Hematopoietic multipotent progenitor cell treated with erythropoietin and hydrocortisone succinate and interleukin-3 and kit ligand, for 6 days (in vitro differentiated cells): ENCODE results near the gene KLF1.
"Not testable (repeated sequence)": the region's sequence is repeated elsewhere in the genome, so short reads cannot be mapped to it uniquely, and the experiment has no call there.

Experiments used
- DNase-seq: peaks from one replicate; pipeline ENCODE4 v3.0.0-alpha.2; 2015

Gene KLF1

GRCh38 chr19:12886969-12887747 is at the start of gene KLF1:
TSS of gene KLF1 (minus strand) at chr19:12887201. CDS start at chr19:12887140, 61 bp downstream.
- DNase-seq, result peak; percentile 97

GRCh38 chr19:12936582-12936981 is 49.6 kb upstream of the KLF1 start:
- no peak for DNase-seq

GRCh38 chr19:12935071-12935470 is 48.1 kb upstream of the KLF1 start:
- no peak for DNase-seq

GRCh38 chr19:12933287-12934072 is 46.5 kb upstream of the KLF1 start, which contains the start of gene FARSA:
TSS of gene FARSA (minus strand) at chr19:12933711. CDS start at chr19:12933696, 15 bp downstream.
- peak; percentile 97 for DNase-seq

- peak; percentile 46 for DNase-seq
These were observed 45.6 kb upstream of the KLF1 start for GRCh38 chr19:12932392-12933286.

- DNase-seq, result peak; percentile 49
These were observed 43.1 kb upstream of the KLF1 start for GRCh38 chr19:12930002-12930645.

GRCh38 chr19:12924621-12925310 is 37.8 kb upstream of the KLF1 start:
- no peak for DNase-seq

- DNase-seq, result no peak
These were observed 36.0 kb upstream of the KLF1 start for GRCh38 chr19:12922959-12923358.

- no peak for DNase-seq
These were observed 34.0 kb upstream of the KLF1 start for GRCh38 chr19:12921047-12921446.

GRCh38 chr19:12918253-12918652 is 31.3 kb upstream of the KLF1 start:
- no peak for DNase-seq

- DNase-seq, result not testable (repeated sequence)
These were observed 28.9 kb upstream of the KLF1 start for GRCh38 chr19:12915860-12916259.

- peak; percentile 86 for DNase-seq
These were observed 27.1 kb upstream of the KLF1 start for GRCh38 chr19:12913851-12914690.

- DNase-seq, result peak; percentile 71
These were observed 26.1 kb upstream of the KLF1 start for GRCh38 chr19:12913011-12913561.

- DNase-seq, result no peak
These were observed 25.6 kb upstream of the KLF1 start for GRCh38 chr19:12912571-12912970.

- no peak for DNase-seq
These were observed 20.2 kb upstream of the KLF1 start for GRCh38 chr19:12907166-12907565.

- no peak for DNase-seq
These were observed 13.0 kb upstream of the KLF1 start for GRCh38 chr19:12899891-12900518.

GRCh38 chr19:12896460-12896859 is 9.5 kb upstream of the KLF1 start:
- DNase-seq, result no peak

GRCh38 chr19:12893582-12893981 is 6.6 kb upstream of the KLF1 start:
- no peak for DNase-seq

GRCh38 chr19:12891553-12892021 is 4.6 kb upstream of the KLF1 start:
- DNase-seq, result no peak
